Panc1 (cell line): ENCODE results near the gene HINT3. TPM values are rescaled to one million over a fixed set of nuclear protein-coding genes. Genes with fewer than 3 reads are reported as not detected.
A peak's percentile ranks its signal among the peaks of the same experiment; 100 is the strongest.

Source experiments
- ATAC-seq: fragments of 200-7000 bp; cut with Tn5 transposase; 2 replicates; pipeline ENCODE4 v1.9.1; 2020; ENCODE audit warnings: mild to moderate bottlenecking, moderate library complexity
- BruUV-seq: library from RNA; stranded (reverse); fragments of 400-500 nt; replicated peaks from 2 replicates; lab custom pipeline; 2021; lab: Mats Ljungman, UMichigan
- CTCF ChIA-PET: fragments of 300-600 bp; sonication (Branson Sonifier 250); formaldehyde crosslinking; loops from one replicate; lab custom pipeline; 2022; ENCODE audit warnings: antibody characterized with exemption; lab: Charles Lee
- POLR2A ChIA-PET: fragments of 300-600 bp; sonication (Branson Sonifier 250); formaldehyde crosslinking; loops from one replicate; lab custom pipeline; 2022; ENCODE audit warnings: antibody characterized with exemption; lab: Charles Lee
- DNase-seq: peaks from one replicate; pipeline ENCODE4 v3.0.0-alpha.2; 2010; ENCODE audit warnings: low read depth, low spot score
- H3K27ac ChIP-seq: 2 replicates; pipeline ENCODE4 v1.5.1; 2011; ENCODE audit warnings: mild to moderate bottlenecking, low read length, inconsistent platforms
- H3K27me3 ChIP-seq: fragments of 200-500 bp; sonication (Bioruptor generic); 2 replicates; pipeline ENCODE4 v1.6.0; 2014; ENCODE audit warnings: low read length, inconsistent platforms; ENCODE audit not compliant: control insufficient read depth, insufficient read depth
- H3K36me3 ChIP-seq: fragments of 200-500 bp; sonication (Bioruptor generic); 2 replicates; pipeline ENCODE4 v1.5.1; 2014; ENCODE audit warnings: inconsistent platforms, mild to moderate bottlenecking, low read length, moderate library complexity; ENCODE audit not compliant: control insufficient read depth, insufficient read depth
- H3K4me1 ChIP-seq: 2 replicates; pipeline ENCODE4 v1.5.1; 2011; ENCODE audit warnings: inconsistent platforms, mild to moderate bottlenecking, low read length, moderate library complexity; ENCODE audit not compliant: control insufficient read depth, insufficient read depth
- H3K4me3 ChIP-seq, 2 experiments: 2 replicates each; pipeline ENCODE4 v1.5.1; 2011 to 2012; ENCODE audit warnings: low read depth in 2 of 2, low read length in 2 of 2, mild to moderate bottlenecking in 2 of 2, inconsistent platforms in 1 of 2, moderate library complexity in 1 of 2
- H3K9me3 ChIP-seq: fragments of 200-500 bp; sonication (Bioruptor generic); 2 replicates; pipeline ENCODE4 v1.5.1; 2014; ENCODE audit warnings: low read depth, mild to moderate bottlenecking, inconsistent platforms, low read length, moderate library complexity; ENCODE audit not compliant: control insufficient read depth, insufficient read depth
- POLR2AphosphoS5 ChIP-seq: IDR thresholded peaks from 2 replicates; pipeline ENCODE4 v1.6.1; 2012; ENCODE audit warnings: mild to moderate bottlenecking, low read depth, low read length, moderate library complexity
- SIN3A ChIP-seq: IDR thresholded peaks from 2 replicates; pipeline ENCODE4 v1.6.1; 2012; ENCODE audit warnings: low read depth, mild to moderate bottlenecking, low read length, moderate library complexity, borderline replicate concordance; ENCODE audit not compliant: insufficient read depth
- TCF7L2 ChIP-seq: IDR thresholded peaks from 2 replicates; pipeline ENCODE4 v1.6.1; 2011; ENCODE audit warnings: mild to moderate bottlenecking, low read depth, low read length, inconsistent platforms
- in situ Hi-C: cut with HindIII; loops from 2 replicates; pipeline ENCODE4 v1.10.0; 2016; ENCODE audit warnings: low sequenced_read_pairs, low pct_unique_long_range_greater_than_20kb
- intact Hi-C: fragments of 100-400 bp; cut with micrococcal nuclease; formaldehyde crosslinking; loops from one replicate; pipeline ENCODE4 v1.10.0; 2022; ENCODE audit not compliant: unreplicated experiment
- total RNA-seq: library from RNA; stranded (reverse); gene quantifications from one replicate; pipeline ENCODE4 v1.2.1, GENCODE V29; 2021; ENCODE audit not compliant: unreplicated experiment
- TF ChIP-seq, protein P1 (sequence below): fragments of 450-650 bp; IDR thresholded peaks from 2 replicates; pipeline ENCODE4 v1.5.1; 2017; ENCODE audit warnings: mild to moderate bottlenecking
- TF ChIP-seq, protein P2 (sequence below), 2 experiments: IDR thresholded peaks; 2 replicates each; pipeline ENCODE4 v1.6.1; 2011 to 2012; ENCODE audit warnings: low read depth in 2 of 2, control low read depth in 1 of 2, low read length in 1 of 2, mild to moderate bottlenecking in 1 of 2, moderate library complexity in 1 of 2; ENCODE audit not compliant: insufficient read depth in 1 of 2

The HINT3 gene
- total RNA-seq, 1 experiment from 2014 or later: 11.5 TPM

DNA sequence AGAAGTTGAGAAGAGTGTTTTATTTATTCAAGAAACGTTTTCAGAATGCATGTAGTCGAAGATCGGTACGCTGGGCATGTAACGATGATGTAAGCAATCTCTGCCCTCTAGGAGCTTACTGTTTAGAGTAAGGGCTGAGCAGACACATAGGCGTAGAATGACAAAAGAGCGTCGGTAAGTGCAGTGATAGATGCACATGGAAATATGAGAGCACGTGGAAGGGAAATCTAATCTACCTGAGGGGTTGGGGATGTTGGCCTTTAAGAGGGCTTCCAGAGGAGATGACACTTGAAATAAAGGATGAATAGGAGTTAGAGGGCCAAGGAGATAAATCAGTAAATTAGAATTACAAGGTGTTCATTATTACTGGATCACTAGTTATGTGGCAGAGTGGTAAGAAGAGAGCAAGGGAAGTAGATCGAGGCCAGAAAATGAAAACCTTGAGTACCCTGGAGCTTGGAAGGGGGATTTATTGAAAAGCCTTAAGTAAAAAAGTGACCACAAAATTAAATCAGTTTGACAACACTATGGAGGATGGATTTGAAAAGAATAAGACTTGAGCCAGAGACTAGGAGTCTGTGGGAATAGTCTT, 30.6 kb downstream of the HINT3 start:
- DNase-seq (no peak), ATAC-seq (peak; percentile 60)
- CTCF ChIA-PET: interaction anchor here (0.6 to 1.6 kb wide), 2 partner anchors 9 to 29 kb away, joined by 3 to 8 read pairs; no protein-coding TSS in a partner anchor
- Histone ChIP-seq H3K36me3 (no peaks in the 10 kb centered on the region; the same call in 1 of the 2 replicates), H3K9me3 (no peaks in the 10 kb centered on the region), H3K4me3 (peak overlapping the region; percentile 80 to 94), H3K27me3 (no peaks in the 10 kb centered on the region), H3K4me1 (peaks cover 34% of the 10 kb centered on the region), H3K27ac (peak overlapping the region; percentile 99)
- BruUV-seq: TSS peak; percentile 72
- intact Hi-C loops: no loop called here
- TF ChIP-seq, protein P1, sequence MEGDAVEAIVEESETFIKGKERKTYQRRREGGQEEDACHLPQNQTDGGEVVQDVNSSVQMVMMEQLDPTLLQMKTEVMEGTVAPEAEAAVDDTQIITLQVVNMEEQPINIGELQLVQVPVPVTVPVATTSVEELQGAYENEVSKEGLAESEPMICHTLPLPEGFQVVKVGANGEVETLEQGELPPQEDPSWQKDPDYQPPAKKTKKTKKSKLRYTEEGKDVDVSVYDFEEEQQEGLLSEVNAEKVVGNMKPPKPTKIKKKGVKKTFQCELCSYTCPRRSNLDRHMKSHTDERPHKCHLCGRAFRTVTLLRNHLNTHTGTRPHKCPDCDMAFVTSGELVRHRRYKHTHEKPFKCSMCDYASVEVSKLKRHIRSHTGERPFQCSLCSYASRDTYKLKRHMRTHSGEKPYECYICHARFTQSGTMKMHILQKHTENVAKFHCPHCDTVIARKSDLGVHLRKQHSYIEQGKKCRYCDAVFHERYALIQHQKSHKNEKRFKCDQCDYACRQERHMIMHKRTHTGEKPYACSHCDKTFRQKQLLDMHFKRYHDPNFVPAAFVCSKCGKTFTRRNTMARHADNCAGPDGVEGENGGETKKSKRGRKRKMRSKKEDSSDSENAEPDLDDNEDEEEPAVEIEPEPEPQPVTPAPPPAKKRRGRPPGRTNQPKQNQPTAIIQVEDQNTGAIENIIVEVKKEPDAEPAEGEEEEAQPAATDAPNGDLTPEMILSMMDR: no peak
- TF ChIP-seq POLR2AphosphoS5: no peak
- TF ChIP-seq, protein P2, sequence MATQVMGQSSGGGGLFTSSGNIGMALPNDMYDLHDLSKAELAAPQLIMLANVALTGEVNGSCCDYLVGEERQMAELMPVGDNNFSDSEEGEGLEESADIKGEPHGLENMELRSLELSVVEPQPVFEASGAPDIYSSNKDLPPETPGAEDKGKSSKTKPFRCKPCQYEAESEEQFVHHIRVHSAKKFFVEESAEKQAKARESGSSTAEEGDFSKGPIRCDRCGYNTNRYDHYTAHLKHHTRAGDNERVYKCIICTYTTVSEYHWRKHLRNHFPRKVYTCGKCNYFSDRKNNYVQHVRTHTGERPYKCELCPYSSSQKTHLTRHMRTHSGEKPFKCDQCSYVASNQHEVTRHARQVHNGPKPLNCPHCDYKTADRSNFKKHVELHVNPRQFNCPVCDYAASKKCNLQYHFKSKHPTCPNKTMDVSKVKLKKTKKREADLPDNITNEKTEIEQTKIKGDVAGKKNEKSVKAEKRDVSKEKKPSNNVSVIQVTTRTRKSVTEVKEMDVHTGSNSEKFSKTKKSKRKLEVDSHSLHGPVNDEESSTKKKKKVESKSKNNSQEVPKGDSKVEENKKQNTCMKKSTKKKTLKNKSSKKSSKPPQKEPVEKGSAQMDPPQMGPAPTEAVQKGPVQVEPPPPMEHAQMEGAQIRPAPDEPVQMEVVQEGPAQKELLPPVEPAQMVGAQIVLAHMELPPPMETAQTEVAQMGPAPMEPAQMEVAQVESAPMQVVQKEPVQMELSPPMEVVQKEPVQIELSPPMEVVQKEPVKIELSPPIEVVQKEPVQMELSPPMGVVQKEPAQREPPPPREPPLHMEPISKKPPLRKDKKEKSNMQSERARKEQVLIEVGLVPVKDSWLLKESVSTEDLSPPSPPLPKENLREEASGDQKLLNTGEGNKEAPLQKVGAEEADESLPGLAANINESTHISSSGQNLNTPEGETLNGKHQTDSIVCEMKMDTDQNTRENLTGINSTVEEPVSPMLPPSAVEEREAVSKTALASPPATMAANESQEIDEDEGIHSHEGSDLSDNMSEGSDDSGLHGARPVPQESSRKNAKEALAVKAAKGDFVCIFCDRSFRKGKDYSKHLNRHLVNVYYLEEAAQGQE (IDR thresholded peaks at IDR 0.05; ENCODE audit: insufficient read depth in 1 of 2, low read depth in 2 of 2, low read length in 1 of 2): no peak
- TF ChIP-seq SIN3A: no peak
- no peak for TF ChIP-seq TCF7L2
- in situ Hi-C loops: no loop called here
- POLR2A ChIA-PET: no interaction called here

DNA sequence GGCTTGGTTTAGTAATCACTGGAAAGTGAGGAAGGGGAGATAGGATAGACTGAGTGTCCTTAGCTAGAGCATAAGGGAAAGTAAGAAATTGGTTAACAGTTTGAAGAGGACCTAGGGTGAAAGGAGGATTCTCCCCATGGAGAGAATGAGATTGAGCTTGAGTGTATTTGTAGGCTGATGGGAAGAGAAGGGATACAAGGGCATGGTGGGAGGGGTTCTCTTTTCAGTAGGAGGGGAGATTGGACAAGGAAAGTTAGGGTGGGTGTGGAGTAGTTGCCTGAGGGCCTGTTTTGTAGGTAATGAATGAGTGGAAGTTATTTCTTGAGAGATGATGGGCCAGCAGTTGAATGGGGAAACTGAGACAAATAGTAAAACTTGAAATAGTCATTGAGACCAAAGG, 31.7 kb downstream of the HINT3 start:
- intact Hi-C loops: no loop called here
- POLR2A ChIA-PET: interaction anchor here (0.5 kb wide), 1 partner anchor 66 kb away, joined by 3 read pairs; no protein-coding TSS in a partner anchor
- TF ChIP-seq, protein P1: no peak
- Histone ChIP-seq H3K27ac (no peak overlapping the region), H3K4me3 (no peak overlapping the region), H3K27me3 (no peaks in the 10 kb centered on the region), H3K9me3 (no peaks in the 10 kb centered on the region), H3K4me1 (peaks cover 34% of the 10 kb centered on the region), H3K36me3 (no peaks in the 10 kb centered on the region; the same call in 1 of the 2 replicates)
- CTCF ChIA-PET: no interaction called here
- BruUV-seq: no TSS peak
- in situ Hi-C loops: no loop called here
- no peak for ATAC-seq
- no peak for DNase-seq
